ENCODE data around the gene SFTPD. TPM values are rescaled to one million over a fixed set of nuclear protein-coding genes. Genes with fewer than 3 reads are reported as not detected.
"Not testable (repeated sequence)": the region's sequence is repeated elsewhere in the genome, so short reads cannot be mapped to it uniquely, and the experiment has no call there.

The SFTPD gene
- total RNA-seq, 1 donor from 2014 or later, result not detected

- no peak for DNase-seq (ENCODE audit: low spot score)
Observed at GRCh38 chr10:79927111-79927828, 21.6 kb downstream of the SFTPD start.

DNA sequence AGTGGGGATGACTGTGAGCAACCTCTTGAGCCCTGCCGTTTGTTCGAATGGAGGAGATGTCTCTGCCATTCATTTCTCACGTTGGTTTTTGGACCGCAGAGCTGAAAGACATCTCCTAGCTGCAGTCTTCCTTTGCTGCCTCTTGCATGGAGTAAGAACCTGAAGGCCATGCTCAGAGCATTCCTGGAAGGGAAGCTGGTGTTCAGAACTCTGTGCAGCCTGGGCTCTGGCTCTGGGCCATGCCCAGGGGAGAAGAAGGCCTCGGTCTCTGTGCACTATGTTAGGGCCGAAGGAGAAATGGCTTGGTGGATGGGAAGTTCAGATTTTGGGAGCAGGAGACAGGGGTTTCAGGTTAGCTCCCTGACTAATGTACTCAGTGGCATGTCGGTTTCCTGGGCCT, 22.9 kb downstream of the SFTPD start:
- DNase-seq (ENCODE audit: low spot score), result no peak

GRCh38 chr10:79925614-79926013, 23.3 kb downstream of the SFTPD start:
- no peak for DNase-seq (ENCODE audit: low spot score)

DNA sequence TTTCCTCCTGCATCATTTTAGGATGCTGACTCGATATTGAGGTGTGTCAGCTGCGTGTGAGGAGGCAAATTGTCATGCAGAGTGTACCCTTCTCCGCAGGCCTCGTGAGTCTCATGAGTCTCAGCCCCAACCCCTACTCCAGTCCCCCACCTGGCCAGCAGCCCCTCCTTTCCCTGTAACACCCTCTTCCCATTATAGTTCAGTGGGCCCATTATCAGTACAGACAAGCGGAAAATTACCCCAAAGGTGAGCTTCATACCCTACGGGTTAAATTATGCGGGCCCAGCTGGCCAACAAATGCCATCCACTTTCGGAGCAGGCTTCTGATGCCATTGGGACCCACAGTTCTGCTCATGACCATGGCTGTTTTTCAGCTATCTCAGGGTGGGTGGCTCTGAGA, 25.2 kb downstream of the SFTPD start:
- DNase-seq (ENCODE audit: low spot score), result no peak

- no peak for DNase-seq (ENCODE audit: low spot score)
Observed at GRCh38 chr10:79923145-79923544, 25.8 kb downstream of the SFTPD start.

DNA sequence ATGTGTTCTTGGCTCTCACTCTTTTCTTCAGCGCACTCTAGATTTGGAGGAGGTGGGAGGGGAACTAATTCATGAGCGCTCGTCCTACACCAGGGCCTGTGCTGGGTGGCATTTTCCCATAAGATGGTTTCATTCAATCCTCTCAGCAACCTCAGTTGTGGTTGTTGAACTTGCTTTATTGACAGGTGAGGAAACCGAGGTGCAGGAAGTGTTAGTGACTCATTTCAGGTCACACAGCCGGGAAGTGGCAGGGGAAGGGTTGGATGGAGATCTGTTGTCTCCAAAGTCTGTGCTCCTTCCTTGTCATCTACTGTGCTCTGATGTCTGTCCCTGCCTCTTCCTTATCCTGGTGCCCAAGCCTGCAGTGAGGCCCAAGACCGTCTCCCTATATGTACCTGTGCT, 26.9 kb downstream of the SFTPD start:
- not testable (repeated sequence) for DNase-seq (ENCODE audit: low spot score)

DNA sequence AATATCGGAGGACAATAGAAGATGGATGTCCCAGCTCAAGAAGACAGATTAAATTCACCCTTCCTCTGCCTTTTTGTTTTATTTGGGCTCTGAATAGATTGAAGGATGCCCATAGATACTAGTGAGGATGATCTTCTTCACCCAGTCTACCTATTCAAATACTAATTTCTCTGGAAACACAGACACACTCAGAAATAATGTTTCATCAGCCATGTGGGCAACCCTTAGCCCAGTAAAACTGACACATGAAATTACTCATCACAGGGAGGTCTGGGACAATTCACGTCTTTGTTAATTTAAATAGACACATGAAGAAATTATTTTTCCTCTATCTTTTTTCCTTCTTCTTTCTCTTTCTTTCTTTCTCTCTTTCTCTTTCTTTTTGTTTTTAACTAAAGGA, 33.1 kb downstream of the SFTPD start:
- not testable (repeated sequence) for DNase-seq (ENCODE audit: low spot score)

GRCh38 chr10:79914512-79914911, 34.4 kb downstream of the SFTPD start:
- DNase-seq (ENCODE audit: low spot score), result not testable (repeated sequence)

DNA sequence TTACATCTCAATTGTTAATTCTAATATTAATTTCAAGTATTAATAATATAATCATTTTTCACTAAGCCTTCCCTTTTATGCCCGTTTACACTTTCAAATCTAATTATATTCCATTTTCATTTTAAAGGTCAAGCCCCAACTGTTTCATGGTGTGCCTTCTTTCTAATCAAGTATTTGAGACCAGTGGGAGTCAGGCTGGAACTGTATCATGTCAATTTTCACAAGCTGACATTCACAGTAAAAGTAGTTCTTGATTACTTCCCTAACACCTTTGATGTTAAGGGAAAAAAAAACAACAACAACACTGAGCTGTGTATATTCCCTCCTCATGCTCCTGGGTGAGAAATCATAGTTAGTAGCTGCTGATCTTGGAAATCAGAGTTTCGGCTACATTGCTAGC, 38.1 kb downstream of the SFTPD start:
- no peak for DNase-seq (ENCODE audit: low spot score)

- no peak for DNase-seq (ENCODE audit: low spot score)
Observed at GRCh38 chr10:79910344-79910743, 38.6 kb downstream of the SFTPD start.

DNA sequence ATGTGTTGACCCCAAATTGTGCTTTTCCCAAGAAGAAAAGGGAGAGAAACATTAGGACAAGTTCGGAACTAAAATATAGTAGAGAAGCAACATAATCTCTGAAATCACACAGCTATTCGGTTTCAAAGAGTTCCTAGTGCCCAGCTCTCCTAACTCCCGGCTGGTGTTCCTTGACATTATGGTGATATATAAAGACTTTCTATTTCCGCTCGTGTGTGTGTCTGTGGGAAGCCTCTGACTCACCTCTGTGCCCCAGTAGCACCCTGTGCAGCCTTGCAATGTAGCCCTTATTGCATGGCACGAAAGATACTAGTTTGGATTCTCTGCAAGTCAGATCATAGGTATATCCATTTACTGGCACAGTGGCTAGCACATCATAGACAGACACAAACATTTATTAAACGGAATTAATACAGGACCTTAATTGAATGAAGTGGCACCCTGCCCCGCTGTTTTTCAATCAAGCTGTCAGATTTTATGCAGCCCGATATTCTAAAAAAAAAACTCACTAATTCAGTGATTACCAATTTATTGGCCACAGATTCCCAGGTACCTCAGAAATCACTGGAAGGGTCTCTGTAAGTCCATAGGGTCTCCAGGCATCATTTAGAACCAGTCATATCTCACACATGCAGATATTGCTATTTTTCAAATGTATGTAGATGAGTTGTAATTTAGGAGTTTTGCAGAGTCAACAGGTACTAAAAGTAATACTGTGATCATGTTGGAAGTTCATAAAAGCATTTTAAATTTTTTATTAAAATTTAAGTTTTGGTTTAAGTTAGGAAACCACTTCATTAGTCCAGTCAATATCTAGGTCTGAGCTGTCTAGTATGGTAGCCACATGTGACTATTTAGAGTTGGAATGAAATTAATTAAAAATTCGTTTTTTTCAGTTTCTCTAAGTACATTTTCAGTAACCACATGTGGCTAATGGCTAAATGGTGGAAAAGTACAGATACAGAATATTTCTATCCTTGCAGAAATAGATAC, 43.3 kb downstream of the SFTPD start:
- no peak for DNase-seq (ENCODE audit: low spot score)

- no peak for DNase-seq (ENCODE audit: low spot score)
Observed at GRCh38 chr10:79904671-79905321, 44.1 kb downstream of the SFTPD start.

DNA sequence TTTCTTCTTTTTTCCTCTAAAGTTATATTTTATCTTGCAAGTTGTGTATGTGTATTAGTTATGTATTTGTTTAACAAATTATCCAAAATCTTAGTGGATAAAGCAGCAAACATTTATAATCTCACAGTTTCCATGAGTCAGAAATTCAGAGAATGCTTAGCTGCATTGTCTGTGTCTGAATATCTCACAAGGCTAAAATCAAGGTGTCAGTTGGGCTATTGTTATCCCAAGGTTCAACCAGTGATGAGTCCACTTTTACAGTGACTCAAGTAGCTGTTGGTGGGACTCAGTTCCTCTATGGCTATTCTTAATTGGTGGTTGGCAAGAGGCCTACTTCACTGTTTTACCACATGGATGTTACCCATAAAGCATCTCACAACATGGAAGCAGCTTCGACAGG, 47.3 kb downstream of the SFTPD start:
- not testable (repeated sequence) for DNase-seq (ENCODE audit: low spot score)

DNA sequence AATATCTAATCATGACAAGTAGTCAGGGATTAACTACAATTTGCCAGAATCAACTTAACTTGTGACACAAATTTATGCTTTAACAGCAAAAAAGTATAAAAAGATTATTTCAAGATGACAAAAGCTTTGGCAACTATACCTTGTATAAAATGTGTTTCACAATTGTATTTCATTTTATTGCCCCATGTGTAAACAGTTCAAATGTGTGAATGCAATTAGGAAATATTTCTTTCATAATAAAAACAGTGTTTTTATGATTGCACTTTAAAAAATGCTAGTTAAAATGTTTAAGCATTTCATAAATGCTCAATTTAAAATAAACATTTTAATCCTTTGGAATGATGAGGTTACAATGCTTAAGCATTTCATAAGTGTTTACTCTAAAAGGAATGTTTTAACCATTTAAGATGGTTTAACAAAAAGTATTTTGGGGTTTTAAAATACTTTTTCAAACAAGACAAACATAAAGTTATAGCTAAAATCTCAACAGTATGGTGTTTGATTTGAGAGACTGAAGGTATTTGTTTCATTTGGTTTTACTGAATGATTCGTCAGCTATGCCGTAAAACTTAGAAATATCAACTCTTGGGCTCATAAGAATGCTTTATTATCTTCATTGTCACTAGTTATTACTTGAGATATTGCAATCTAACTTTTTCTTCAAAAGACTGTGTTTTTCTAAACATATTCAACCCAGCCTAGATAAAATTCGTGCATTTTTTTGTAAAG, 50.1 kb downstream of the SFTPD start:
- no peak for DNase-seq (ENCODE audit: low spot score)

DNA sequence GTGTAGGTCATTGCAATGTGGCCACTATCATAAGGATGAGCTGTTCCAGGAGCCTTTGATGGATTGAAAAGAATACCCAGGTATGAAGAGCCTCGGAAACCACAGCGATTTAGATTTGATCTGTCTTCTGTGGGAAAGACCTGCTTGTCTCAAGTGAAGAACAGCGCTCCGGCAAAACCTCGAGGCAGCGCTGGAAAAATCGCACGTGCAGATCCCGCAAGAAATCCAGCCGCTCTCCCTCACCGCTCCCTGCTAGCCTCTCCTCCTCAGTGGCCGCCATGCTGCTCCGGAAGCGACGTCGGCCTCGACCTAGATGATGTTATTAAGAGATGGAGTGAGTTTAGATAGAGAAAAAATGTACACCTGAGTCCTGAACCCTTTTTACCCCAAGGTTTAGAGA, 56.0 kb downstream of the SFTPD start:
- DNase-seq (ENCODE audit: low spot score), result not testable (repeated sequence)

DNA sequence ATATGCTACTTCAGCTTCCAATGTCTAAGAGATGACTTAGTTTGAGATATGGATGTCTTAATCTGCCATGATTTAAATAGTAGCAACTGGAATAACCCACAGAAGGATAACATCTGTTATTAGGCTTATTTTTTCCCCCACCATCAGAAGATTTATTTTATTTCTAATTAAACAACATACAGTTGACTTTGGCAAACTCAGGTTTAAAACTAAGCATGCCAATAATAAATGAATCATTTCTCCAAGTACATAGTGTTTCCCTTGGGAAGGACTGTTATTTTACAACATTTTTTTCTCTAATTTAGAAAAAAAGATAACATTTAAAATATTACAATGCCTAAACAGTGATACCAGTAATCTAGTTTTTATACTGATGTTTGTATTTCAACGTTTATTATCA, 58.4 kb downstream of the SFTPD start:
- no peak for DNase-seq (ENCODE audit: low spot score)

DNA sequence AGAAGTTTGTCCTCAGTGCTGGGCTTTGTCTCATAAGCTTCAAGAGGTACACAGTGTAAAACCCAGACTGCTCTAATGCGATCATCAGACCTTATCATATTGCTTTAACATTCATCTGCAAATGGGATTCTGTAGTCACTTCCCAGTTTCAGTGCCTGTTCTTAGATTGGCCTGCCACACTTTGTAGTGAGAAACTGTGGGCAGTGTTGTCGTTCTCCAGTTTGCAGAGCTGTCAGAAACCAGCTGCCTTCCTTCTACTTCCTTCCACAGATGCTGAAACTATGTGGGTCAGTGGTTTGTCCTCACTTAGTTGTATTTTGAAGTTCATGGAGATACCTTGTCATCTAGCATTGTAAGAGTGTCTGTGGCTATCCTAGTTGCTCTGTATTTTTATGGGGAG, 59.9 kb downstream of the SFTPD start:
- not testable (repeated sequence) for DNase-seq (ENCODE audit: low spot score)

Data from mesenteric fat pad (tissue), 1 donor.